NCI-H146 treated with DMSO at 0.1 percent for 48 hours (cell line): ENCODE data around the gene DENND11.

Experiments
- DNase-seq: peaks from one replicate; lab custom pipeline; 2025; ENCODE audit not compliant: unreplicated experiment; lab: John Stamatoyannopoulos, UW

Gene DENND11

DNA sequence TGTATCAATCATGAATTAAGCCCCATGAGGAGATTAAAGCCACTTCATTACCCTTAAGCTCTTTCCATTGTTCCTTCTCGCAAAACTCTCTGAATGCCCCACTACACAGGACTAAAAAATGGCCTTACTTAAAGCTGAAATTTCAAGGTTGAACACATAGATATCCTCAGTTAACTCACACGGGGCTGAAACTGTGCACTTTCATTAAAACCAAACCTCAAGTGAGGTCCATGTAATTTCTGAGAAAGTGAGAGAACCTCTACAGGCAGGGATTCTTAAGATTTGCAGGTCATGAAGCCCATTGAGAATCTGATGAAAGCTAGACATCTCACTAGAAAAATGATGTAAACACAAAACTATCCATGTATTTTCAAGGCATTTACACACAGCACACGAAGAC lies 15.9 kb downstream of the DENND11 start:
- no peak for DNase-seq

DNA sequence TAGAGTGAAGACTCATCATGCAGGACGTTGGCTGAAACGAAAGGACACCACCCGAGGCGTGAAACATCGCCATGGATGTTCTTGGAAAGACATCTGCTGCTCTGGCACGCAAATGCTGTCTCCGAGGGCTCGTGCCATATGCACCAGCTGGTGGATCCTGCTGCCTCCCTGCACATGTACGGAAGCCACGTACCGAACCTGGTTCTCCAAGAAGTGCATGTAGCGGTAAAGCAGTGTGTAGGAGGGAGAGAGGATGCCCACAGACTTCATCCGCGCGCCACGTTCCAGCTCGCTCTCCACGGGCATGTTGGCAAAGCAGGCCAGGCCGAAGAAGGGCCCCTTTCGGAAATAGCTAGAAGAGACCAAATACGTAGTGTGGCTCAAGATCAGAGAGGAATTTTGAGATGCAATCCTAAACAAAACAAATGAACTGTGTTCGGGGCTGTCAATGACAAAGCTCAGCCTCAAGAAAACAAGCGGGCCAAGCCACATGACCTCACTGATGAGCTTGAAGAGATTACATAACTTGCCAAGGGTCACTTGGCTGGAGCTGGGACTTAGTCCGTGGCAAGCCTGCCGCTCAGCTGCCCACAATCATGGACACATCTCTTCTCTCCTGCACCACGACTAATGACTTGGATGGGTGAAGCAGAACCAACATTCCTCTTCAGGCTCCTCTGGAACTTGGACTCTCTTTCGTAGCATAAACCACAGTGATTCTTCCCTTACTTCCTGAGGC lies 16.5 kb downstream of the DENND11 start:
- no peak for DNase-seq

DNA sequence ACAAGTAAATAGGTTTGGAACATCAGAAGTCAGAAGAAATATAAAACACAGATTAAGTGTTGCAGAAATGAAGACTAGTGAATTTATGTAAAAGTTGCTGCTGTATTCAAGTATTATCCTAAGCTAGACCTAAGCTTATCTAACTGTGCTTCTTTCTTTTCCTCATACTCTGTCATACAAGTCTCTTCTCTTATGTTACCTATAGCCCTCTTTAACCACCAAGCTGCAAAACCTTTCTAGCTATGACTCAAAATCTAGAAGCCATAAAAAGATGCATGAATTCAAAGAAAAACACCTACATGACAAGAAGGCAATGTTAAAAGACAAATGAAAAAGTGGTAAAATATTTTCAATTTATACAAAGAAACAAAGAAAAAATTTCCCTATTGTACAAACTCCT lies 23.0 kb downstream of the DENND11 start:
- DNase-seq = no peak

DNA sequence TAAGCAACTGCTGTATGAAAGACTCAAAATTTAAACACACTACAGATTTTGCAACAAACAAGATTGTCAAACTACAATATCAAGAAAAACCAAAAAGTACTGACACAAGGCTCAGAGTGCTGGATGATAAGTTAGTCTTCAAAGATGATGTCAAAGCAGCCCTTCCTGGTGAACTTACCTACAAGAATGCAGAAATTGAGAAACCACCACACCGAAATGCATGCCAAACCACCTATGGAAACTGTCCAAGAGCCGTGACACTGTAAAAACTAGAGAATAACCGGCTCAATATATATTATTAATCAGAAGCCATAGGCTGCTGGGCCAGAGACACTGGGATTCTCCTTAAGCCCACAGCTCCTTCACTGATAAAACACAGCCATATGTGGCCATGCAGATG lies 25.3 kb downstream of the DENND11 start:
- no peak for DNase-seq

DNA sequence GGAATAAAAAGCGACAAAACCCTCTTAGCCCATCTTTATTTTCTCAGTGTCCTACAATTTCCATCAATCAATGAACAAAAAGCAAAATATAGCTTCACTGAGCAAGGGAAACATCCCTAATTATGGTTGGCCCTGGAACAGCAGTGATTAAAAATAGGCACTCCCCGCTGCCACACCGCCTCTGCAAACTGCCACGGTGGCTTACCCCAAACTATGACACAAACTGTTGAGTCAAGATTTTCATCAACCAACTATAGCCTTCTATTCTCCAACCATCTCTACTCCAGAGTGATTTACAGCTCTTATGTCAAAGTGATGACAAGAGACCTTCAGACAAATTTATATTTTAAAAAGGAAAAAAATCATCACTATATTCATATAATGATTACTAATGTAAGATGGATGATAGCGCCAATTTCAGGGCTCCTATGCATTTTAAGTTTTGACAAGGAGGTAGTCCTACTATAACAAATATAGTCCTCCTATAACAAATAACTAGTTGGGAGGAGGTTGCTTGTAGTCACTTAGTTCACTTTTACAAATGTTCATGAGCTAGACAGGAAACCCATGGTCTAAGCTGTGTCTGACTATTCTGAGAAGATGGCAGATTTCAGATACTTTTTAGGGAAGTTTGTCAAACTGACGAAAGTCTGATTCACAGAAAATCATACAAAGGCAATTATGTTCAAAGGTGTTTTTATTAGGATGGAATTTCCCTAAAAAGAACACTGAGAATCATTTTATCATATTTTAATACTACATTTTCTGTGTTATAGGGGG lies 26.3 kb downstream of the DENND11 start:
- DNase-seq = no peak

DNA sequence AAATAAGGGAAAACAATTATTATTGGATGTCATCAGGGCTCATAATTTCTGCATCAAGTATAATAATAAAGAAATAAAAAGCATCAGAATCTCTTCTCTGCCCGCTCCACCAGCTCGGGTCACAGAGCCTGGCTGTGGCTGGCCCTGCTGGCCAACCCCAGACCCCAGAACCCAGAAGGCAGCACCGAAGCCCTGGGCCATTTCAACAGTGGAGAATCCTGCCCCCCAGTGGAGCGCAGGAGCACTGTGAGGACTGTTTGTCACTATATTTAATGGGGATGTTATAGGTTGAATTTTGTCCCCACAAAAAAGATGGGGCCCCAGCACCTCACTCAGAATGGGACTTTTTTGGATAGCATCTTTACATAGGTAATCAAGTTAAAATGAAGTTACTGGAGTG lies 27.3 kb downstream of the DENND11 start:
- DNase-seq = no peak

DNA sequence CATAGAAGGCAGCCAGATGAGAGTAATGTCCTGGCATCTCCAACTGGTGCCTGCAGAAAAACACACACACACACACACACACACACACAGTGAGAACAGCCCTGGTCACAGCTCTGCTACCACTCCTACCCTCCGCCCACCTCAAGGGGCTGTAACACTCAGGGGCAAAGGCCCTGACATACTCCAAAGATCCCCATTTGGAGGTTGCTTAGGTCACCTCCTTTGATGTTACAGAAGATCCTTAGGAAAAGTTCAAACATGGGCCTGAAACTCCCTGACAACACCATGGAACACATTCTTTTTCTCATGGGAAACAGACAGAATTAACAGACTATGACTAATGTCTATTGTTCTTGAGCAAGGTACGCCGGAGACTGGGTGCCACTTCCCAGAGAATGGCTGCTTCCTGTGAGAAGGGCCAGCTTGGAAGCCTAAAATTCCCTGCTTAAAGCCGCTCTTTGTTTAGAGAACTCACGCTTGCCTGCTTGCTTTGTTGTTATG lies 27.7 kb downstream of the DENND11 start:
- DNase-seq = no peak

DNA sequence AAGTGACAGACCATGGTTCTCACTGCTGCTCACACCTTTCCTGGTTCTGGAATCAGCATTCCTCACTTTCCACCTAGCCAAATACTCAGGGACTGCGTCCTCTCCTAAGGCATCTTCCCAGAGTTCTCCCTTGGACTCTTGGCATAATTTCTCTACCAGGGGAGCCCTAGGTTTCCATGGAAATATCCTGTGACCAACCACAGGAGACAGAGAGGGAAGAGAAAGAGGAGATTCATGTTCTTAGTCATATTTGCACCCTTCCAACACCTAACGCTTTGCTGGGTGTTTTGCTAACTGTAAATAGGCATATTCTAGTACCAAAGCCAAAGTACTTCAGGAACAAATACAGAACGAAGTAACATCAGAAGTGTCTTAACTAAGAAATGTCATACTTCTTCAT lies 28.6 kb downstream of the DENND11 start:
- no peak for DNase-seq

DNA sequence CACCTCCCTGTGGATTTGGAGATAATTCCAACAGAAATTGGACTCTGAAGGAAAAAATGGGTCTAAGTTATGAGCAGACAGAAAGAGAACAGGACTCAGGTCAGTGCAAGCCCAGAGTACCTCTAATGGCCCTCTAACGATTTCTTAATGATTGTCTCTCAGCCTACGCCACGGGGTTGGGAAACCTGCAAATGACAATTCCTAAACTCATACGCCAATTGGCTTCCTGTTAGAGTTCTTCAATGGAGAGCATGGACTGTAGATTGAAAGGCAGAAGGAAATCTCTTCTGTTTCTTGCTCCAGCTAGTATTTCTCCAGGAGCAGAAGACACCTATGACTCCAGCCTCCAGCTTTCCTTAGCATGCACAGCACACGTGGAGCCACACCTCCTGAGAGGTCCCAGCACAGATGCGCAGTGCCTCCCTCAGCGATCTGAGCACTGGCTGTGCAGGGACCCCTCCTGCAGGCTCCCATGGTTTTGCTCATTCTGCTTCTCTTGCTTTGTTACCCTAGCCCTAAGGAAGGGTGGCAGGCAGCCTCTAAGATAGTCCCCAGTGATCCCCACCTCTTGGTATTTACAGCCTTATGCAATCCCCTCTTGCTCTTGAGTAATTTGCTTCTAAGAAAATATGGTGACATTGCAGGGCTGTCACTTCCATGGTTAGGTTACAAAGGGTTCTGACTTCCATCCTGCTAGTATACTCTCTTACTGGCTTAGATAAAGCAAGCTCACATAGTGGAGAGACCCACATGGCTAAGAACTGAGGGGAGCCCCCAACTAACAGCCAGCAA lies 30.1 kb downstream of the DENND11 start:
- DNase-seq = no peak

DNA sequence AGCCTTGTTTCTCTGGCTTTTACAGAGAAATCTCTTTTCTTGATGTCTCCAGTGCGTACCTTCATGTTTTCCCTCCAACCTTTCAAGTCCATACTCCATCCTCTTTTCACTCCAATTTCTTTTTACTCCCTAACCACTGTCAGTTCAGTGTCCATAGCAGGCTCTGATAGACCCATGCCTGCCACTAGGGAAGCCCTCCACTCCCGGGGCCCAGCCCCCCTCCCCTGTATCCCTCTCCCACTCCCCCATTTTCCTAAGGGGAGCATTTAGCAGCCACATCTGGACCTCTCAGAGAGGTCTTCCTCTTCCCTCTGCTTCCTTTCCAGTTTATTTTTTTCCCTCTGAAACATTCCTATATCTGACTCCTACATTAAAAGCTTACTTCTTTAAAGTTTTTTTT lies 33.1 kb downstream of the DENND11 start:
- no peak for DNase-seq

DNA sequence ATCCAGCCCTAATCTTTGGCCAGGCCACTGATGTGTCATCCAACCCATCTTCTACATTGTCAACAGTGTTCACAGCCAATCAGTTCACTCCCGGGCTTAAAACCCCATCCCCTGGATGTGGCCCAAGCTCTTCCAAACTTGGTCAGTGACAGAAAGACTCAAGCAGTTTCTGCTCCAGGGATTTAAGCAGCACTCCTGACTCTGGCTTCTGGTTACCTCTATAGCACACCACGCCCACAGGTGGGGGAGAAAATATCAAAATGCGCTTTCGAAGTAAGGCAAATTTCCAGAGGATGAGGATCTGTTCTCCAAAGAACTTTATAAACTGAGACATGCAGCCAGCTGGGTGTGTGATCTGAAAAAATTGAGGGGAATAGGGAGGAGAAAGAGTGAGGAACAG lies 35.9 kb downstream of the DENND11 start:
- no peak for DNase-seq

DNA sequence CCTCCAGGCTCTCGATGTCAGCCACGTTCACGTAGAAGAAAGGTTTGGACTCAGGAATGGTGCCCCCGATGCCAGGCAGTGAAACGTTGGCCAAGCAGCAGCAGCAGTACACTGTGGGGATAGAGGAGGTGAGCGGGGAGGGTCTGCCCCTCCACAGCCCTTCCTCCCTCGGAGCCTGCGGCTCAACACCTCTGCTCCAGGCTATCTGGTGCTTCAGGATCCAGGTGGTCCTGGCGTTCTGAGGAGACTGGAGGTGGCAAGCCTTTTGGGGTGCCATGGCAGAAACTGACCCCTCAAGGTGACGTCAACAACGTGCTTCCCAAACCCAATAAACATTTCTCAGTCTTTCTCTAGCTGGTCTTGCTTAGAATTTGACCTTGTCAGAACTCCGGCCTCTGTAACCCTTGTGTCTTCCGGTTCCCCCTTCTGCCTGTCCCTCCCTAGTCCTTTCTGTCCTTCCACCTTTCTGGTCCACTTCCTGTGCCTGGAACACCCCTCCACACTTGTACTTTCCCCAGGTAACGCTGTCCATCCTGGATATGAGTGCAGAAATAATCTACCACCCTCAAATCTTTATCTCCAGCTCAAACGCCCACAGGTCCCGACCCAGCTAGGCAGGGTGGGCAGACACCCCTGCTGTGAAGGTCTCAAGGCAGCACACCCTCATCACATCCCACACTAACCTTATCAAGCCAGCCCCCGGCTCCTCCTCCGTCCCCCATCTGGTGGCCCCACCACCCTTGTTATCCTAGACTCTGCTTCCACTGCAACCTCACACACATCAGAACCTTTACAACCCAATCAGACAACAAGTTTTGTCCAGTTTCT lies 36.5 kb downstream of the DENND11 start:
- DNase-seq = no peak

DNA sequence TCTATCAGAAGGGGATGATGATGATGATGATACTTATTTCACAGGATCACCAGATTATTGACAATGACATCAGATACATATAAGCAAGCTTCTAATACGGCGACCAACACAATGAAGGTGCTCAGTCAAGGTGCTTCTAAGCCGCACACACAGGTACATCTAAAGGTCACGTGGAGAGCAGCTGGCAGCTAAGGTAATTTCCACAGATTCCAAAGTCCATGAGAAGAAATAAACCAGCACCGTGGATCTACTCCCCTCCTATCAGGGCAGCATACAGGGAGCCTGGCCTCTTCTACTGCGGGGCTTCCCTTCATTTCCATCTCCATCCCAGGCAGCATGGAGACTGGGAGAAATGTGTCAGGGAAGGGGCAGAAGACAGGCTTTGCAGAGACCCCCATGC lies 37.5 kb downstream of the DENND11 start:
- DNase-seq = no peak

DNA sequence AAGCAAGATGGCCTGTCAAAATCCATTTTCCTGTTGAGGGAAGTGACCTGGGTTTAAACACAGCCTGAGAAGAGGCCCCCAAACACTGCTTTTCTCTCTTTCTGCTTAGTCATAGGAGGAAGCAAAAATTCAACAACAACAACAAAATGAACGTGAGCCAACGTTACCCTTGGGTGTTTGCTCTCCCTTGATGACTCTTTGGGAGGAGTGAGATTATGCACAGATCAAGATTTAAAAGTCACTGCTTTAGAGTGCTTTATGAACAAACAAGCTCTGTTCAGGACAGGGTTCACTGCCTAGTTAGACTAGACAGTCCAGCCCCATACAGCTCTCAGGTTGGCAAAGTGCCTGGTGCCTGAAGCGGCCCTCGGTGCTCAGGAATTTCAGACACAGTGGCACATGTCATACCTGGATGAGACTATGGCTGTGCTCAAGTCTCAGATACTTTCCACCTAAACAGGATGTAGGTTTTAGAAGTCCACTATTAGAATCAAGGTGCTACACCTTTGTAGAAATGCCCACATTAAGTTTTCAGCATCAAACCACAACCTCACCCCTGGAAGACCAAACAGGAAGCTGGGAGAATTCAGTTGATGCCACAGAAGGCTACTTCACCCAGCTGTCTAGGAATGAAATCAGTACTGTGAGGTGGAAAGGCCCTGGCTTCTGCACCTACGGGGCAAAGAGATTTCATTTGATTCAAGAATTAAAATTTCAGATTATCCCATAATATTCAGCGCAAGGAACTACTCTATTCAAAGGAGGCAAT lies 38.7 kb downstream of the DENND11 start:
- no peak for DNase-seq

DNA sequence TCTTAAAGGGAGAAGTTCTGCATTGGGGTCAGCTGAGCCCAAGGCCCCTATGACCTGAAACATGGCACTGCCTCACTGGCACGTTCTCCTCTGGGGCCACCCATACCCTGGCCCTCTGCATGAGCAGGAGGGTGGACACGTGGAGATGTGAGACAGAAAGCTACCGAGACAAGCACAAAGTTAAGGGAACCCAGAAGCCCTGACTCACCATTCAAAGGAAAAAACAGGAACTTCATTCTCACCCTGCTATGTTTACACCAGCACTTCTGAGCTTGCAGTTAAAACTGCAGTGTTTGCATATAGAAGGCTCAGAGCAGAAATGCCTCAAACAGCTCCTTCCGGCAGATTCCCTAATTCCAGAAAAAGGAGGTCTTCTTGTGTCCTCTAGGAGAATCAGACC lies 41.7 kb downstream of the DENND11 start:
- no peak for DNase-seq

DNA sequence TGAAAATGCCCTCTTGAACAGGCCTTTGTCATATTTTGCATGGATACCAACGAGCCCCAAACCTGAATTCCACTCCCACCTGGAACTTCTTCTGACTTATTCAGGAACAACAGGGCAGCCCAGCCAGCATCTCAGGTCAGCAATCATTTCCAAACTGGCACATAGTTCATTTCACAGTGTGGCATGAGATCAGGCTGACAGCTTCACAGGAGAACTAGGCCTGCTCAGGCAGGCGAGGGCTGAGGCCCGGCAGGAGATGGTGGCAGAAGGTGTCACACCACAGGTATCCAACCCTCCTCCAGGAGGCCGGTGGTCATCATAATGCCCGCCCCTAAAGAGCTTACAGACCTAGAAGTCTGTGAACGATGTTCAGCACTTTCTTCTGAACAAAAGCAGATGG lies 42.5 kb downstream of the DENND11 start:
- no peak for DNase-seq

DNA sequence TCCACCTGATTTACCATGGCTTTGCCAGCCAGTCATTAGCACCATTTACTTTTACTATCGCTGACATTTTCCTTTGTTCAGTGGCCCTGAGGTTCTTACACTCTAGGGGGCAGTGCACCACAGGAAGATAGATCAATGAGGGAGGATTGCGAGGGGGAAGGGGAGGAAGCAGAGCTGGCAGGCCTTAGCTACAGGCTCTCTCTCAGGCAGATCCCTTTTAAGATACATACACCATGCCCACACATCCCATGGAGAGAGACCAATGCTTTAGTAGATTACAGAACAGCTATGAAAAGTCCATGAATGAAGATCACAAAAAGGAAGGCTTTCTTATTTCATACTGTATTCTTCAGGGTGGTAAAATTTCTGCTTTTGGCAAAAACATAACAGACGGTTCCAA lies 47.4 kb downstream of the DENND11 start:
- peak; percentile 88 for DNase-seq

DNA sequence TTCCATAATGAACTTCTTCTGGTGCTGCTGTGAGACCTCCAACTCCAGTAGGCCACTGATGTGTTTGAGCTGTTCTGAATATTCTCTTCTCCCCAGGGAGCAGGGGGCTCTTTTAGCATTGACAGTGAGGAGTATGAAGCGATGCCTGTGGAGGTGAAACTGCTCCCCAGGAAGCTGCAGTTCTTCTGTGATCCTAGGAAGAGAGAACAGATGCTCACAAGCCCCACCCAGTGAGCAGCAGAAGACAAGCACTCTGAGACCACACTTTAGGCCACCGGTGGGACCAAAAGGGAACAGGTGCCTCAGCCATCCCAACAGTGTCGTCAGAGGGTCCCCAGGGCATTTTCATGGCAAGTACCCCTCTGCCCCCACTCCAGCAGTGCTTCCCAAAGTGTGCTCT lies 49.3 kb downstream of the DENND11 start:
- DNase-seq = no peak
